Stimulated activated CD4-positive, alpha-beta T cell treated with anti-CD3 and anti-CD28 coated beads, Interleukin-4, amount 100 ng/mL, for 1 hour (primary cell): ENCODE measurements around the gene PGAP6.
"Not testable (repeated sequence)": the region's sequence is repeated elsewhere in the genome, so short reads cannot be mapped to it uniquely, and the experiment has no call there.

ENCODE experiments used
- DNase-seq: peaks from one replicate; pipeline ENCODE4 v3.0.0-alpha.2; 2020

Gene PGAP6

DNA sequence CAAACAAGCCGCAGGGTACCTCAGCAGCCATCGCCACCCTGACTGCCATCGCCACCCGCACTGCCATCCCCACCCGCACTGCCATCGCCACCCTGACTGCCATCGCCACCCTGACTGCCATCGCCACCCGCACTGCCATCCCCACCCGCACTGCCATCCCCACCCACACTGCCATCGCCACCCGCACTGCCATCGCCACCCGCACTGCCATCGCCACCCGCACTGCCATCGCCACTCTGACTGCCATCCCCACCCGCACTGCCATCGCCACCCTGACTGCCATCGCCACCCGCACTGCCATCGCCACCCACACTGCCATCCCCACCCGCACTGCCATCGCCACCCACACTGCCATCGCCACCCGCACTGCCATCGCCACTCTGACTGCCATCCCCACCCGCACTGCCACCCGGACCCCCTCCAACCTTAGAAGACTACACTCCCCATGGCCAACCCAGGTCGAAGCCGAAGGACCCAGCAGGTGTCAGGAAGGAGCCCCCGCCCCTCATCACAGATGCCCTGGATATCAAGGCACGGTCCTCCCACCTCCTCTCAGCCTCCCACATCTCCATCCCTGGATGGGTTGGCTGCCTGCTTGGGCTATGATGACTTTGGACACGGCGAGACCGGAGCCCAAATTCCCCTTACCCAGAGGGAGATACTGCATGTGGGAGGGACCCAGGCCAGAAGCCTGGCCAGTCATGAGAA is 3.5 kb downstream of the PGAP6 start:
- DNase-seq: not testable (repeated sequence)

DNA sequence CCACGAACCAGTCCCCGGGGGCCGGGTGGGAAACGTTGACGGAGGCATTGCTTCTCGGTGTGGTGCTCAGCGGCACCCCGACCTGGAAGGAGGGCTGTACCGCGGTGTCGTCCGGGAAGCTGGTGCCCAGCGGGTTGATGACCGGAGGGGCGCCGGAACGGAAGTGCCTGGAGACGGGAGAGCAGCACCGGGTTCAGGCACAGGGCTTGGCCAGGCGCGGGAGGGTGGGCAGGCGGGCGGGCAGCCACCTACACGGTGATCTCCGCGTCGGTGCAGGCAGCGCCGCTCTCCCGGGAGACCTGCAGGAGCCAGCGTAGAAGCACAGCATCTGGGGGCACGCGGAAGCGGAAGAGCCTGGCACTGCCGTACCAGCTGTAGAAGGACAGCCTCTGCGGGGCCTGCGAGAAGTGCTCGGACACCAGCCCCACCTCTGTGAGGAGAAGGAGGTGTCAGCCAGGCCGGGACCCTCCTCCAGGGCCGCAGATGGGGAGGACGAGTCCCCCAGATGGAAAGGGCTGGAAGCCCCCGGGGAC is 4.3 kb downstream of the PGAP6 start:
- no peak for DNase-seq

DNA sequence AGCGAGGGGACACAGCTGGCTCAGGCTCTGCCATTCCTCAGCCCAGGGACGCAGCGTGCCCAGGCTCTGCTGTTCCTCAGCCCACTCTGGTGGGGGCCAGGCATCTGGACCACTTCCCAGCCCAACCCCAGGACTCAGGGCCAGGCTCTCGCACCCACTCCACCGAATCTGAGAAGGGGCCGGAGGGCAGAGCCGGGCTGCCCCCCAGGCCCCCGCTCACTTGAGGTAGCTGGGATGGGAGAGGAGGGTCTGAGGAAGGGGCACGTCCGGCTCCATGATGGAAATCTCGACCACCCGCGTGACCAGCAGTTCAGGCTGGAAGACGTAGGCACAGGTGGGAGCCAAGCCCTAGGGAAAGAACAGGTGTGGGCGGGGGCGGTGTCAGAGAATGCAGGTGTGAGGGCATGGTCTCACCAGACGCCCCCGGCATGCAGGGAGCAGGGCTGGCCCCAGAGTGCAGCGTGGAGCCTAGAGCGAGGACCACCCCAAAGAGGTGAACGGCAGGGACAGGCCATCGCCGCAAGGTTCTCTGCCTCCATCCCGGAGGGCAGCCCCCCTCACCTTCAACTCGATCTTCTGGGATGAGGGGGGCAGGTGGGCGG is 4.9 kb downstream of the PGAP6 start:
- no peak for DNase-seq

DNA sequence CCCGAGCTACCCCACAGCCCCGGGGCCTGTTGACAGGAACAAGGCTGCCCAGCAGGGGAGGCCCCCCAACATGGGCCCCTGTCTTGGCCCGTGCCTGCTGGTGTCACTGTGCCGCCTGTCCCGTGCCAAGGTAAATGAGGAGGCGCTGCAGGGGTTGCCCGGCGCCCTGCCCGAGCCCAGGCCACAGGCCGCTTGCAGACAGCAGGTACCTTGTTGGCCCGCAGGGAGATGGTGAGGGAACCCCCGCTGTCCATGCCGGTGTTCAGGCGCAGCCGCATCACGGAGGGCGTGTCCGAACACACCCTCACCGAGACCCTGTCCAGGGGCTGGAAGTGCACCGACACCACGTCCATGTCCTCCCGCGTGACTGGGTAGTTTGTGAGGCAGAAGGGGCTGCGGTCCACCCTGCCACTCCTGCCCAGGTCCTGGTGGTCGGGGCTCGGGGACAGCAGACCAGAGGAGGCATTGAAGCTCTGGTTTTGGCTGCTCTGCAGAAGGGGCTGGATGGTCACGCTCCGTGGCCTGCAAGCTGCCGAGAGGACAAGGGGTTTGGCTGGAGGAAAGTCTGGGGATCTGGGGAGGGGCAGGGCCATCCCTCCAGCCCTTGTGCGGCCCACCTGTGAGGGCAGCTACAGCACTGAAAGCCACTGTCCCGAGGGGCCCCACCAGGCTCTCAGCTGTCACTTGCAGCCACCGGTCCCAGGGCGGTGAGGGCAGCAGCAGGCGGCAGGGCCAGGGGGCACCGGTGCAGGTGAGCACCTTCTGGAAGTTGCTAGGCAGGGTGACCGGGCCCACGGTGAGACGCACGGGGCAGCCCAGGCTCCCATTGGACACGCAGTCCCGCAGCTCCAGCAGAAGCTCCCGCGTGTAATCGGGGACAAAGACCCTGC is 5.6 kb downstream of the PGAP6 start:
- DNase-seq: no peak

DNA sequence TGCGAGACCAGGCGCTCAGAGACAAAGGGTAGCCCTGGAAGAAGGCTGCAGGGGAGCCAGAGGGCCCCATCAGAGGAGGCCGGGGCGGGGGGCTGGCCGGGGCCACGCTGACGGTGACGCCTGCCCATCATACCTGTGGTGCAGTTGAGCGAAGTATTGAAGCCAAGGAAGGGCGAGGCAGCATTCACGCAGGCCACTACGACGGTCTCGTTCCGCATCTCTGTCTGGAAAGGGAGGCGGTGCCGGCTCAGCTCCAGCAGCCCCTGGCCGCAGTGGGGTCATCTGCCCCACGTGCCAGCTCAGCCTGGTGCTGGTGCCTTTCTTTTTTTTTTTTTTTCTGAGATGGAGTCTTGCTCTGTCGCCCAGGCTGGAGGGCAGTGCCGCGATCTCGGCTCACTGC is 6.6 kb downstream of the PGAP6 start:
- DNase-seq: no peak

DNA sequence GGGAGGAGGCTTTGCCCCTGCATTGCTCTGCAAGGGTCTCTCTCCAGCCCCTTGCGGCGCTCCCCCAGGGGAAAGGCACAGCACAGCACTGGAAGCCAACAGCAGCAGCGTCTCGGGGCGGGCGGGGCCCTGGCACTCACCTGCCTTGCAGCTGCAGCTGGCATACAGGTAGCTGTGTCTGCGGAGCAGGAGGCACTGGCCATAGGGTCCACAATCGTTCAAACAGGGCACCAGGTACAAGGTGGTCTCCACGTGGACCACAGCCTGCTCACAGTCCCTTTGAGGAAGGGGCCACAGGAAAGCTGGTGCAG is 7.2 kb downstream of the PGAP6 start:
- DNase-seq: no peak

DNA sequence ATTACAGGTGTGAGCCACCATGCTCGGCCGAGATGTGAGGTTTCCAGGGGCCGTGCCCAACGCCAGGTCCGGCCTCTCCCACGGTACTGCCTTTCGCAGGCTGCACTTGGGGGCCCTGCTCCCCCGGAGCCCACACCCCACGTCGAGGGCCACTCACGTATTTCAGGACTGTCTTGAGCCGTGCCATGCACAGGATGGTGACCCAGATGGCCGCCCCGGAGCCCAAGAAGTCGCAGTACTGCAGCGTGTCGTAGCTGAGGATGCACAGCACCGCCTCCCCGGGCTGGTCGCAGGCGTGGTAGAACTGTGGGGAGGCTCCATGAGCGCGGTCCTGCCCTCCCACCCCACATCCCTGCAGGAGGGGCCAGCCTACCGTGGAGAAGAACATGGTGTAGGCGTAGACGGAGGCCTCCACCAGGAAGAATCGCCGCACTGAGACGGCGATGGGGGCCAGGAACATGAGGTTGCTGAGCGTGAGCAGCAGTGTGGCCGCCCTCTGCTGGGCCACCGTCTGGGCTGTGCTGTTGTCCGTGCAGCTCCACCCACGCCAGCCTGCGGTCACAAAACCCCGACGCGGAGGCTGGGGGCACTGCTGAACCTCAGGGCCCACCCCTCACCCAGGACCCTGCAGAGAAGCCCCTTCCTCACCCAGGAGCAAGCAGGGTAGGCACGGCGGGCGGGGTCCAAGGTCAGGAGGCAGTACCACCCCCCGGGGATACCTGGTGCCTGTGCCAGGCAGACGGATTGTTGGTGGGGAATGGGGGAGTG is 7.7 kb downstream of the PGAP6 start:
- no peak for DNase-seq

DNA sequence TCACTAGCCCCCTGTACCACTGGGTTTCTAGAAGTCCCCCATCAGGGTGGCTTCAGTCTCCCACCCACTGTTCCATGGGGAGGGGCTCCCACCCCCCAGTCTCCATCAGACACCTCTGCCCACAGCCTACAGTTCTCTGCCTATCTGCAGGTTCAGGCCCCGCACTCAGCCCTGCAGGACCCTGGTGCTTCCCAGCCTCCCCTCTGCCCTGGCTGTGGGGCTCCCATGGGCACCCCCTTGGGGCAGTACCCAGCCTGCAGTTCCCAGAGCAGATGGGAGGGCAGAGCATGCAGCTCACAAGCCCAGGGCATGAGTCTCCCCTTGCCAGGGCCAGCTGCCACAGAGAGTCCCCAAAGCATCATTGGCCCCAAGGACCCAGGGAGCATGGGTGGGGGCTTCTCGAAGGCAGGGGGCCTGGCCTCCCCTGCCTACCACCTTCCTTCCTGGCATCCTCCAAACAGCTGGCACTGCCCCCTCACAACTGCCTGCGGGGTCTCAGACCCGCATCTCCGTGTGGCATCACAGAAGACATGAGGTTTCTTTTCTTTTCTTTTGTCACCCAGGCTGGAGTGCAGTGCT is 8.7 kb downstream of the PGAP6 start:
- no peak for DNase-seq

DNA sequence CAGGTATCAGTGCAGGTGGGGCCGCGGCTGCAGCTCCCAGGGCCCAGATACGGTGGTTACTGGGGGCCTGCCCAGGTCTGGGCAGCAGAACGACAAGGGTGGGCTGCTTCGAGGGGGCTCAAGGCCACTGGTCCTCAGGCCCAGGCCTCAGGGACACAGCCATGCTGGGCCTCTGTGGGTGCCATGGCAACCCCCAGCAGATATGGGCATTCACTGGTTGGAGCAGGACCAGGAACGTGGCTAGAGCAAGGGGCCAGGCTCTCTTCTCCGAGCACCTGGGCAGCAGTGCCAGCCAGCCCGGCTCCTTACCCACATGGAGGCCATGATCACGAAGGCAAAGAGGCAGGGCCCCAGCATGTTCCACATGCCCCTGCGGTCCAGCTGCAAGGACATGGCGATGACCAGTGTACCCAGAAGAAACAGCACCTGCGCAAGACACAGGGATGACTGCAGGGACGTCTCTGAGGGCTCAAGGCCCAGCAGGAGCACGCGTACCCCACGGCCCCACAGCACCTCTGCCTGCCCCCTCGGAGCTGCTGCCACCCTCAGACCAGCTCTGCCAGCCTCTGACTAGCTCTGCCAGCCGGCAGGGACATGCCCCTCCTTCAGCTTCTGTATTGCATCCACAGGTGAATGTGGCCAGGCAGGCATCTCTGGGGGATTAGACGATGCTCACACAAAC is 9.3 kb downstream of the PGAP6 start:
- no peak for DNase-seq

DNA sequence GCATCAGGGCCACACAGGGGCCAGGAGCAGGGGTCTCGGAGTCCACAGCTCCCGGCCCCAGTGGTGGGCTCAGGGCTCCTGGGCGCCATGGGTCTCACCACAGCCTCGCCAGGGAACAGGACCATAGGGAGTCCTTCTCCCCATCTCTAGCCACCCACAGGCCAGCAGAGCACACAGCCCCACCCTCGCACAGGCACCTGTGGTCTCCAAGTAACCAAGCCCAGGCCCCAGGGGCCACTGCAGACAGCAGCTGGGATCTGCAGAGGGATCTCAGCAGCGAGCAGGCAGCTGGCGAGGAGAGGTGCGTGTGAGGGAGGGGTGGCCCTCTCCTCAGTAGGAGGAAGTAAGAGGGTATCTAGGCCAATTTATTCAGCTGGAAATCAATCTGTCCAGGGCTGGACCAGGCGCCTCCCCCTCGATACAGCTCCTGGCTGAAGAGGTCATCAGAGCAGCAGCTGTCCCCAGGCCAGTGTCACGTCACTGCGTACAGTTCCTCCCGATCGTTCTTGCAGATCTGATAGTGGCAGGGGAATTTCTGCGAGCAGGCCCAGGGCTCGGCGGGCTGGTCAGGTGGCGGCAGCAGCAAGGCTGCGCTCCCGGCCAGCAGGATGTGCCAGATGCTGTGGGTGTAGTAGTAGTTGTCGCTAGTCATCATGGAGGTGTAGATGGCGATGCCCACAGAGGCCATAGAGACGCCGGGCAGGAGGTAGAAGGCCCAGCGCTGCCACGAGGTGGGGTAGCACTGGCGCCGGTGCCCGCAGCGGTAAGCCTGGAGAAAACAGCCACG is 10.1 kb downstream of the PGAP6 start:
- no peak for DNase-seq

DNA sequence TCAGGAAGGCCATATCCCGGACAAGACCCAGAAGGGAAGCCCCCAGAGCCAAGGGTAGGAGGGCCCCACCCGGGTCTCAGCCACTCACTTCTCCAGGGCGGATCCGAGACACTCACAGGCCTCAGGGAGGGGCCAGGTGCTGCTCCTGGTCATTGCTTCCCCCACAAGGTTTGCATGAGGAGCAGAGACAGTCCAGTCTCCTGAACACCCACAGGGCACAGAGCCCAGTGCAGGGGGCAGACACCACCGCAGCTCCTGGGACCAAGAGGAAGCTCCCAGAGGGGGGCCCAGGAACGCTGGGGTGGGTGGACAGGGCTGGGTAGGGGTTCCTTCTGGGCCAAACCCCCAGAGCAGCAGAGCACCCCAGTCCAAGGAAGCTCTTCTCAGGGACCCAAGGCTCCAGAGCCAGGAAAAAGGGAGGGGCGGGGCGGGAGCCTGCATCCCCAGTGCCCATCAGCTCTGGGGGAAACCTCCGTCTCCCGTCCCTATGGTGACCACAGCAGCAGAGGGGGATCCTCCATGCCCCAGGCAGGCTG is 10.7 kb downstream of the PGAP6 start:
- DNase-seq: no peak

DNA sequence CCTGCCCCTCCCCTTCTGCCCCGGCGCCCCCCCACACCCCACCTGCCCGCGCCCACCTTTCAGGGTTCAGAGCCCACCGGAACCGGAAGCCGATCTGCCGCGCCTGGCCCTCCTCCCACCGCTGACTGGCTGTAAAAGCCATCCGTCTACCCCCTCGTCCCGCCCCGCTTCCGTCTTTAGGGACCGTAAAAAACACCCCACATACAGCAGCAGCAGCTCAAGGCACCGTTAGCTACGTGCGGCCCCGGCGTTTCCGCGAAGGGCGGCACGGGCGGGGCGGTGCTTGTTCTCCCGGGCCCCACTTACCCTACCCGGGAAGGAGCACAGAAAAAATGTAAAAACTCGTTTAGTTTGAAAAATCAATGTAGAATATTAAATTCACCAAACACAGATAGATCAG is 11.3 kb downstream of the PGAP6 start, which contains the start of gene MRPL28:
Gene MRPL28 (minus strand): TSS at position 96 of the 400 bp plus-strand sequence. CDS start 320 bp downstream, outside the sequence.
- DNase-seq: peak; percentile 93

DNA sequence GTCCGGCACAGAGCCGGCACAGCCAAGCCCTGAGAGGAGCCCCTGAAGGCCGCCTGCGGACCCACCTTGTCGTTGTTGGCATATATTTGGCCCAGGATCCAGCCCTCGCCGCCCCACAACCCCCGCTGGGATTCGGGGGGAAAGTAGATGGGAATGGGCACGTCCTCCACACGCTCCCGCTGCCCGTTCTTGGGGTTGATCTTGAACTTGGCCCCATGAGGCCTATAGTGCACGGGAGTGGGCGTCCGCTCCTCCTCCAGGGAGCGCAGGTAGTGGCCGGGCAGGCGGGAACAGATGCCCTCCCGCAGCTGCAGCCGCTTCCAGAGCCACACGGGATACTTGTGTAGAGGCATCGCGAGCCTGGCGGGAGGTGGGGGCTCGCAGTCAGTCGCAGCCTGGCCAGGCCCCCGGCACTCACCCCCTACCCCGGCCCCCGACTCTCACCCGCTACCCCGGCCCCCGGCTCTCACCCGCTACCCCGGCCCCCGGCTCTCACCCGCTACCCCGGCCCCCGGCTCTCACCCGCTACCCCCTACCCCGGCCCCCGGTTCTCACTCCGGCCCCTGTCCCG is 11.8 kb downstream of the PGAP6 start:
- no peak for DNase-seq

DNA sequence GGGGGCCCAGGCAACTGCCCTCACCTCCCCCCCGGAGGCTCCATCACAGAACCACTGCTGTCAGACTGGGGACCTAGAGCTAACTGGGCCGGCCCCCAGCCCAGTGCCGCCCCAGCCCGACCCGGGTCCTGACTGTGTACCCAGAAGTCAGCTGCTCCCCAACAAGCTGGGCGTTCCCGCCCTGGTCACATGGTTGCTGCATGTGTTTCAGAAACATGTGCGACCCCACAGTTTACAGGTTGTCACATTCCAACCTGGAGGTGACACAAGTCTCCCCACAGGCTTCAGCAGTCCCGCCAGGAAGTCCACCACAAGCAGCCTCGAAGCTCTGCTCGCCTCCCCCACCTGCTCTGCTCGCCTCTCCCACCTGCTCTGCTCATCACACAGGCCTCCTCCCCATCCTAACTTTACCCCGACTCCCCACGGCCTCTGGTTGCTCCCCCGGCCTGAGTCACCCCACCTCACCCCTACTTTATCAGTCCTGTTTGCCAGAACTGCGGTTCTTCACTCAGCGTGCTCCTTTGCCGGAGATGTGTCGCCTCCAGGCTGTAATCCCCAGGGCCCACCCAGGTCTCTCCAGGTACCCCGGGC is 12.4 kb downstream of the PGAP6 start:
- no peak for DNase-seq

DNA sequence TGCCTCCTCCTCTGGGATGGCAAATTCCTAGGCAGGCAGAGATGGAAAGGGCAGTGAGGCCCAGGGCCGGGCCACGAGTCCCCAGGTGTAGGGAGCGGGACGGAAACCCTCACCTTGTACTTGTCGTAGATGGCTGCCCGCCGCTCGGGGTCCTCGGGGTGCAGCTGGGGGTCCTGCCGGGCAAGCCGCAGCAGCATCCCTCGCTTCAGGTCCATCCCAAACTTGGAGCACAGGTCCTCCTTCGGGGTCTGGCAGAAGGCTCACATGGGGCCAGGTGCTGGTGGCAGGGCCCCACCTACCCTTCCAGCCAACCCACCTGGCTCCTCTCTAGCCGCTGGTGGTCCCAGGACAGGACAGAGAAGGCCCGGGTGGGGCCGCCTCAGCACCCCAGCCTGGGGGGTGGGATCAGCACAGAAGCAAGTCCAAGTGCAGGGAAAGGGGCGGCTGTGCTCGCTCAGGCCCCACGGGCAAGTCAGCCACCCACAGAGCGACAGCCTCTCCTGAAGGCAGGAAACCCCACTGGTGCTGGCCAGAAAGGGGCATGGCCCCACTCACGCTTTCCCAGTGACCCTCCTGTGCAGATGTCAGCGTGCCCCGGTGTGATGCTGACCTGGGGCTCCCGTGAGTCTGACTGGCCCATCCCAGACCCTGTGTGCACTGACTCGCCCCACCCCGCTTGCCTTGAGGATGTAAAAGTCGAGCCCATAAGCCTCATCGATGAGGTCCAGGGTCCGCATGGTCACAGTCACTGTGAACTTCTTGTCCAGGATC is 13.2 kb downstream of the PGAP6 start:
- DNase-seq: no peak

DNA sequence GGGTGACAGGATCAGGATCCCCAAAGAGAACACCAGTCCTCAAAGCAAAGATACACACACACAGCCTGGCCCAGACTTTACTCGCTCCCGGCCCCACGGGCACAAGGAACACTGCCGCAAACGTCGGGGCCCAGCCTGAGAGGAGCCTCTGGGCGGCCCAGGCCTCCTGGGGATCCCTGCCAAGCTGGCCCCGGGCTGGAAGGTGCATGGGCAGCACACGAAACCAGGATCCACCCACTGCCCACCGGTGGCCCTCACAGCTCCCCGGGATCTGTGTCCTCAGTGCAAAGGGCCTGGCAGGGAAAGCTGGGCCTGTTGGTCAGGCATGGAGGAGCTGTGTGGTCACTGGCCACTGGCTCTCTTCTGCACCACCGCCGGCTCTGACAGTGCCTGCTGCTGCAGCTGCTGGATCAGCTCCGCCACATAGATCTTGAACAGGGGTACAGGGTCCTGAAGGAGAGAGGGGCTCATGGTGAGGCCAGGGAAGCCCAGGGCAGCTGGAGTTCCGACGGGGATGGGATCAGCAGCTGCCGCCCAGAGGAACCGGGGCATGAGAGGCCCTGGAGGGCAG is 14.4 kb downstream of the PGAP6 start:
- no peak for DNase-seq

DNA sequence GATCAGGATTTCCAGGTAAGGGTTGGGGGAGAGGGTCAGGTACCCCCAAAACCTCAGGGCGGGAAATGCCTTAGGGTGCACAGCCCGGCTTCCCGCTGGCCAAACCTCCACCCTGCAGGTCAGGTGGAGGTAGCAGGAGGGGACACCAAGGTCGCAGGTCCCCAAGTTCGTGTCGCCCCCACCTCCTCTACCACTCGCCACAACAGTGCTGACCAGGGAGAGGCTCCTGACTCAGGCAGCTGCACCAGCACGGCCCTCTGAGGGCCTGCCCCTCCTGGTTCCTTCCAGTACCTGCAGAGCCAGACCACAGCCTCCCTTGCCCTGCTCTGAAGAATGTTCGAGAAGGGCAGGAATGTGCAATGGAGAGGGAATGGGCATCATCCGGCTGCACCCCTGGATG is 15.3 kb downstream of the PGAP6 start:
- DNase-seq: no peak

DNA sequence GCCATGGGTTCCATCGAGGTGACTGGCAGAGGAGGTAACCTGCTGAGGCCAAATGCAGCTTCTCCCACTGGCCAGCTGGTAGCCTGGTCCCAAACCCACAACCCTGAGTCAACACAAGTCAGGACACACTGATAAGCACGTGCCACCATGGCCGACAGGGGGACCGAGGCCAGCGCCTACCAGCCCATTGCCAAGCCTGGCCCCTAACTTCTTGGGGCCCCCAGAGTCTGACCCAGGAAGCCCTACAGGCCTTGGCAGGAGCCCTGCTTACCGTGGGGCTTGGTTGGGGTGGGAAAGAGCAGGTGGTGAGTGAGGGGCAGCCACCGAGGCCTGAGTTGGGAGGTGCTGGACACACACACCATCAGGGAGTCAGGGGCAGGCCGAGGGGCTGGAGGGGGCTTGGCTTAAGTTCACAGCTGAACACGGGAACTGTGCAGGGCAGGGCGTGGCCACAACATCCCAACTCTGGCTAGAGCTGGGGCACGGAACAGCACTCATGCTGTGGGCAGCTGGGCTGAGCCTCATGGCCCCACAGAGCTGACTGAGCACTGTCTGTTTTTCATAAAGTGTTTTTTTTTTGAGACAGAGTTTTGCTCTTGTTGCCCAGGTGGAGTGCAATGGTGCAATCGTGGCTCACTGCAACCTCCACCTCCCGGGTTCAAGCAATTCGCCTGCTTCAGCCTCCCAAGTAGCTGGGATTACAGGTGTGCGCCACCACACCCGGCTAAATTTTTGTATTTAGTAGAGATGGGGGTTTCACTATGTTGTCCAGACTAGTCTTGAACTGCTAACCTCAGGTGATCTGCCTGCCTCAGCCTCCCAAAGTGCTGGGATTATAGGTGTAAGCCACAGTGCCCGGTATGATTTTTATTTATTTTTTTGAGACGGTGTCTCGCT is 16.9 kb downstream of the PGAP6 start:
- DNase-seq: no peak
